B cell (primary cell): ENCODE data around the gene ATPAF2. TPM values are rescaled to one million over a fixed set of nuclear protein-coding genes. Genes with fewer than 3 reads are reported as not detected.

Source experiments
- ATAC-seq: fragments of 200-7000 bp; cut with Tn5 transposase; one replicate; pipeline ENCODE4 v1.10.0; 2021; ENCODE audit warnings: low read depth, mild to moderate bottlenecking, moderate number of reproducible peaks, moderate library complexity
- CTCF ChIA-PET: fragments of 350-600 bp; sonication (Branson Sonifier 250); formaldehyde crosslinking; loops from one replicate; lab custom pipeline; 2021; ENCODE audit warnings: antibody characterized with exemption, inconsistent platforms; lab: Charles Lee
- POLR2A ChIA-PET: fragments of 350-600 bp; sonication (Branson Sonifier 250); formaldehyde crosslinking; loops from one replicate; lab custom pipeline; 2021; ENCODE audit warnings: antibody characterized with exemption; lab: Charles Lee
- DNase-seq: peaks from one replicate; pipeline ENCODE4 v3.0.0; 2013
- H2AFZ ChIP-seq: 2 replicates; pipeline ENCODE4 v1.6.1; 2012; ENCODE audit warnings: mild to moderate bottlenecking, low read depth, low read length; ENCODE audit not compliant: insufficient read depth, poor library complexity, severe bottlenecking
- H3K27ac ChIP-seq, 2 donors: 1 replicate in 1 of 2; 2 replicates in 1 of 2; pipeline ENCODE4 v1.5.1; 2012 to 2013; ENCODE audit warnings: low read length in 2 of 2, mild to moderate bottlenecking in 2 of 2, moderate library complexity in 1 of 2
- H3K27me3 ChIP-seq, 4 experiments: fragments of 200-600 bp in 1 of 4; sonication (generic) in 1 of 4; replicated peaks in 1 of 4; 1 replicate in 2 of 4; 2 replicates in 2 of 4; pipeline versions ENCODE4 v1.6.1 to v1.7.0; 2013 to 2016; ENCODE audit warnings: low read length in 3 of 4, mild to moderate bottlenecking in 2 of 4, mixed read lengths in 1 of 4, moderate library complexity in 1 of 4; ENCODE audit not compliant: insufficient read depth in 4 of 4, control insufficient read depth in 3 of 4; ENCODE audit errors: control extremely low read depth in 1 of 4
- H3K36me3 ChIP-seq, 2 experiments: replicated peaks in 1 of 2; 1 replicate in 1 of 2; 2 replicates in 1 of 2; pipeline versions ENCODE4 v1.6.1 to v1.7.1; 2013; ENCODE audit warnings: low read length in 1 of 2; ENCODE audit not compliant: insufficient read depth in 2 of 2, control insufficient read depth in 1 of 2; ENCODE audit errors: control extremely low read depth in 1 of 2, extremely low read depth in 1 of 2
- H3K4me1 ChIP-seq, 2 donors: fragments of 200-600 bp in 1 of 2; sonication (generic) in 1 of 2; 1 replicate in 1 of 2; 2 replicates in 1 of 2; pipeline versions ENCODE4 v1.5.1 to v1.6.1; 2013 to 2017; ENCODE audit warnings: low read length in 2 of 2; ENCODE audit not compliant: control insufficient read depth in 2 of 2, insufficient read depth in 2 of 2
- H3K4me2 ChIP-seq: replicated peaks from 2 replicates; pipeline ENCODE3; 2012; ENCODE audit warnings: mild to moderate bottlenecking, low read depth, low read length; ENCODE audit not compliant: poor library complexity, severe bottlenecking
- H3K4me3 ChIP-seq, 5 experiments: fragments of 200-600 bp in 1 of 5; sonication (generic) in 1 of 5; 1 replicate in 3 of 5; 2 replicates in 2 of 5; pipeline versions ENCODE4 v1.5.1 to v1.7.0; 2011 to 2016; ENCODE audit warnings: low read length in 4 of 5, mild to moderate bottlenecking in 4 of 5, low read depth in 2 of 5, control low read depth in 1 of 5, moderate library complexity in 1 of 5; ENCODE audit not compliant: insufficient read depth in 1 of 5; ENCODE audit errors: control extremely low read depth in 1 of 5, extremely low read depth in 1 of 5
- H3K79me2 ChIP-seq: fragments of 200-600 bp; sonication (generic); one replicate; pipeline ENCODE4 v1.6.0; 2016; ENCODE audit warnings: low read length; ENCODE audit not compliant: control insufficient read depth, insufficient read depth
- H3K9ac ChIP-seq: fragments of 200-600 bp; sonication (generic); 2 replicates; pipeline ENCODE4 v1.6.1; 2017; ENCODE audit warnings: mild to moderate bottlenecking, low read length, moderate library complexity
- H3K9me3 ChIP-seq, 3 donors: one replicate each; pipeline versions ENCODE4 v1.6.1 to v1.7.1; 2013; ENCODE audit warnings: low read length in 2 of 3; ENCODE audit not compliant: control insufficient read depth in 2 of 3, insufficient read depth in 1 of 3; ENCODE audit errors: control extremely low read depth in 1 of 3
- H4K20me1 ChIP-seq: 2 replicates; pipeline ENCODE4 v1.6.0; 2012; ENCODE audit warnings: mild to moderate bottlenecking, low read length; ENCODE audit not compliant: insufficient read depth, control insufficient read depth, poor library complexity, severe bottlenecking
- H3K27ac Mint-ChIP-seq: one replicate; pipeline ENCODE4 v1.8.0; 2021; ENCODE audit warnings: mixed read lengths
- H3K27me3 Mint-ChIP-seq: one replicate; pipeline ENCODE4 v1.8.0; 2021; ENCODE audit warnings: mixed read lengths
- H3K4me1 Mint-ChIP-seq: one replicate; pipeline ENCODE4 v1.8.0; 2021; ENCODE audit warnings: mixed read lengths
- H3K4me3 Mint-ChIP-seq: one replicate; pipeline ENCODE4 v1.8.0; 2021; ENCODE audit warnings: mixed read lengths
- H3K9me3 Mint-ChIP-seq: one replicate; pipeline ENCODE4 v1.8.0; 2022; ENCODE audit warnings: mixed read lengths; ENCODE audit not compliant: insufficient read depth
- EZH2 ChIP-seq: IDR thresholded peaks from 2 replicates; pipeline ENCODE4 v1.6.1; 2012; ENCODE audit warnings: borderline replicate concordance, low read depth, mild to moderate bottlenecking, moderate library complexity, low read length; ENCODE audit not compliant: insufficient read depth, poor library complexity, severe bottlenecking
- WGBS: methylation state at CpG from one replicate; pipeline ENCODE4 v1.1.5; 2013; ENCODE audit warnings: missing lambda C conversion rate; ENCODE audit not compliant: insufficient coverage; 5-methylcytosine and 5-hydroxymethylcytosine counted together
- intact Hi-C: fragments of 100-400 bp; cut with micrococcal nuclease; formaldehyde crosslinking; loops from one replicate; pipeline ENCODE4 v1.10.0; 2022
- polyA plus RNA-seq: library from polyadenylated mRNA; depleted of rRNA; stranded (reverse); fragments of >200 nt; gene quantifications from 2 replicates; pipeline ENCODE4 v1.2.3, GENCODE V29; 2012
- total RNA-seq, 2 donors: library from RNA; stranded (reverse); fragments of 120-200 nt in 1 of 2; gene quantifications; 1 replicate in 1 of 2; 2 replicates in 1 of 2; pipeline versions ENCODE4 v1.2.3 to v1.2.4, GENCODE V29; 2013 to 2022
- TF ChIP-seq, protein P1 (sequence below): fragments of 200-600 bp; IDR thresholded peaks from one replicate; pipeline ENCODE4 v1.8.0; 2022; ENCODE audit warnings: antibody characterized with exemption, mild to moderate bottlenecking

The ATPAF2 gene
- total and polyA plus RNA-seq, 2 donors (not counting 1 experiment from before 2014, with no cell fraction given) = 60.5 to 73.5 TPM

DNA sequence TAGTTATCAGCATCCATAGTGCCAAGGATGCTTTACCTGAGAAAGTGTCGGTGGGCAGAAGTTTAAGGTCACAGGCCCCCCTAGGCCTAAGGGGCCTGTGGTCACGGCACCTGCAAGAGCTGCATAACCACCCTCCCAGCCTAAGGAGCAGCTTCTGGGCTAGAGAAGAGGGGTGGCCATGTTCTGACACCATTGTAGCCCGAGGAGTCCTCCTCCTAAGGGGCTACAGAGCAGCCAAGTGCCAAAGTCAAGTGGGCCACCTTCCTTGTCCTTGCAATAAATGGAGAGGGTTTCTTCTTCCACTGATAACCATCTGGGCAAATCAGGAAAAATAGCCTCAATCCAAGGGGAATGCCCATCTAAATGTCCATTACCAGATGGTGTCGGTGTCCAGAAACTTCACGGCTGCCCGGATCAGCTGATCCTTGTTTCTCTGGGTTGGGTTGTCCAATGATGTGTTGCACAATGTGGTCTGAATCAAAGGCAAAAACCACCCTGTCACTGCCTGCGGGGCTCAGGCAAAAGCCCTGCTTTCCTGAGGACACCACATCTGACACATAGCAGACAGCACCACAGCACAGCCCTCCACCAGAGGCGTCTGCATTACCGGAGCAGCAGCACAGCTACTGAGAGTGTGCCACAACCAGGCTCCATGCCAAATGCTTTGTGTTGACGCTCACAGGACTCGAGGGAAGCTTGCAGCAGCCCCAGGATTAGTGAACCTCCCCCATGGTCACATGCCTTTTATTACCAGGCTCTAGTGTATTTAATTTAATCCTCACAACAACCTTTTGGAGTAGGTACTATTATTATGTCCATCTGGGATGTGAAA, 12.8 kb downstream of the ATPAF2 start:
- no peak overlapping the region for H3K4me2 ChIP-seq
- H3K9me3 ChIP-seq = no peaks in the 10 kb centered on the region
- ChIA-PET CTCF (no interaction called here), POLR2A (no interaction called here)
- Mint-ChIP-seq H3K4me1 (no peaks in the 10 kb centered on the region), H3K9me3 (no peaks in the 10 kb centered on the region), H3K27ac (no peak overlapping the region), H3K27me3 (no peaks in the 10 kb centered on the region), H3K4me3 (no peak overlapping the region)
- H3K27me3 ChIP-seq = no peaks in the 10 kb centered on the region
- peaks cover 0 to 62% of the 10 kb centered on the region in 2 experiments for H3K36me3 ChIP-seq
- H3K27ac ChIP-seq = no peak overlapping the region
- H3K4me1 ChIP-seq = no peaks in the 10 kb centered on the region
- H2AFZ ChIP-seq = no peak overlapping the region
- peaks cover 45% of the 10 kb centered on the region for H3K79me2 ChIP-seq
- DNase-seq (no peak), ATAC-seq (no peak)
- H4K20me1 ChIP-seq = peaks cover 33% of the 10 kb centered on the region
- no peak for TF ChIP-seq EZH2
- TF ChIP-seq, protein P1, sequence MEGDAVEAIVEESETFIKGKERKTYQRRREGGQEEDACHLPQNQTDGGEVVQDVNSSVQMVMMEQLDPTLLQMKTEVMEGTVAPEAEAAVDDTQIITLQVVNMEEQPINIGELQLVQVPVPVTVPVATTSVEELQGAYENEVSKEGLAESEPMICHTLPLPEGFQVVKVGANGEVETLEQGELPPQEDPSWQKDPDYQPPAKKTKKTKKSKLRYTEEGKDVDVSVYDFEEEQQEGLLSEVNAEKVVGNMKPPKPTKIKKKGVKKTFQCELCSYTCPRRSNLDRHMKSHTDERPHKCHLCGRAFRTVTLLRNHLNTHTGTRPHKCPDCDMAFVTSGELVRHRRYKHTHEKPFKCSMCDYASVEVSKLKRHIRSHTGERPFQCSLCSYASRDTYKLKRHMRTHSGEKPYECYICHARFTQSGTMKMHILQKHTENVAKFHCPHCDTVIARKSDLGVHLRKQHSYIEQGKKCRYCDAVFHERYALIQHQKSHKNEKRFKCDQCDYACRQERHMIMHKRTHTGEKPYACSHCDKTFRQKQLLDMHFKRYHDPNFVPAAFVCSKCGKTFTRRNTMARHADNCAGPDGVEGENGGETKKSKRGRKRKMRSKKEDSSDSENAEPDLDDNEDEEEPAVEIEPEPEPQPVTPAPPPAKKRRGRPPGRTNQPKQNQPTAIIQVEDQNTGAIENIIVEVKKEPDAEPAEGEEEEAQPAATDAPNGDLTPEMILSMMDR = no peak
- no peak overlapping the region for H3K4me3 ChIP-seq
- intact Hi-C loops = no loop called here
- 65% methylated on average over 3 of the region's 11 CpGs for WGBS
- no peak overlapping the region for H3K9ac ChIP-seq

DNA sequence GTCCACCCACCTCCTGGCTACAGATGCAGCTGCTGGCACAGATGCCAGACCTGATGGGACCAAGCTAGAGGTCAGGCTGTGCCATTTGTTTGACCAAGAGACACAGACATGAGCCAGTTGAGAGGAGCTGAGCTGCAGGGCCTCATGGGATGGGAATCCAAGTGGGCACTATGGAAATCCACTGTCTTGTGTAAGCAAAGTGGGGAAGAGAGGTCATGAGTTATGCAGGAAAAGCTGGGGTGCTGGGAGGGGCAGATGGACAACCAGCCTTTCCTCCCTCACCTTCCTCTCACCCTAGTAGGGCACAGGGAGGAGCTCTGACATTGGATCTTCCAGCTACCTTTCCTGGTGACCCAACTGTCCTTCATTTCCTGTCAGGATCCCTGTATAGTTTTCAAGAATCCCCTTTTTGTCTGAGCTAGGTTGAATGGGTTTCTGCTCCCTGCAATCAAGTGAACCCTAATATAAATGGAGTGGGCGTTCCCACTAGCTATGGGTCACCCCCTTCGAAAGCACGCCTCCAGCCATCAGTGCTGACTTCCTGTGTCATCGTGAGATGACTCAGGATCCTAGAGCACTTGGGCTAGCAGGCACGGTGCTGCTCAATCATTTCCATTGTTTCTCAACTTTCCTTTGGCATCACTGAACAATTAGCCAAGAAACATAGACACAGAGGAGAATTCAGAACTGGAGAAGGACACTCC, 13.6 kb downstream of the ATPAF2 start:
- ATAC-seq (no peak), DNase-seq (no peak)
- no peak overlapping the region for H3K4me3 Mint-ChIP-seq
- H4K20me1 ChIP-seq = peaks cover 33% of the 10 kb centered on the region
- no peak overlapping the region for H3K9ac ChIP-seq
- no peaks in the 10 kb centered on the region for H3K9me3 ChIP-seq
- no peak overlapping the region for H3K4me3 ChIP-seq
- CTCF ChIA-PET = no interaction called here
- no peak overlapping the region for H3K27ac Mint-ChIP-seq
- H3K27me3 Mint-ChIP-seq = no peaks in the 10 kb centered on the region
- H3K9me3 Mint-ChIP-seq = no peaks in the 10 kb centered on the region
- peaks cover 0 to 69% of the 10 kb centered on the region in 2 experiments for H3K36me3 ChIP-seq
- H3K4me1 ChIP-seq = no peaks in the 10 kb centered on the region
- no peak overlapping the region for H3K27ac ChIP-seq
- H3K4me2 ChIP-seq = no peak overlapping the region
- peaks cover 41% of the 10 kb centered on the region for H3K79me2 ChIP-seq
- TF ChIP-seq, protein P1 = no peak
- TF ChIP-seq EZH2 = no peak
- H3K4me1 Mint-ChIP-seq = no peaks in the 10 kb centered on the region
- intact Hi-C loops = no loop called here
- no peak overlapping the region for H2AFZ ChIP-seq
- POLR2A ChIA-PET = no interaction called here
- 39% methylated on average over 3 of the region's 5 CpGs for WGBS
- H3K27me3 ChIP-seq = no peaks in the 10 kb centered on the region
